Measurements from ENCODE around the gene ZBTB24. TPM values are rescaled to one million over a fixed set of nuclear protein-coding genes. Genes with fewer than 3 reads are reported as not detected.

The ZBTB24 gene
- total RNA-seq, 2 experiments from 2014 or later = 15.3 to 17.0 TPM

- Histone ChIP-seq H3K4me3 (ENCODE audit: low read depth, low read length, poor library complexity, severe bottlenecking) (no peak overlapping the region), H3K27ac (ENCODE audit: low read depth, low read length, poor library complexity, severe bottlenecking) (no peak overlapping the region), H2AFZ (ENCODE audit: low read length) (no peak overlapping the region), H3K79me2 (ENCODE audit: insufficient read depth, low read depth, low read length) (peaks cover 68% of the 10 kb centered on the region), H3K9me2 (ENCODE audit: insufficient read depth, low read length) (no peaks in the 10 kb centered on the region), H4K20me1 (ENCODE audit: insufficient read depth, low read length) (peaks cover 45% of the 10 kb centered on the region), H3K4me1 (ENCODE audit: insufficient read depth, low read length, poor library complexity, severe bottlenecking) (peaks cover 60% of the 10 kb centered on the region), H3K4me2 (ENCODE audit: low read length) (no peak overlapping the region), H3K36me3 (ENCODE audit: insufficient read depth, low read length) (peaks cover 98% of the 10 kb centered on the region), H3K9me3 (ENCODE audit: low read length) (no peaks in the 10 kb centered on the region)
- CTCF ChIA-PET (ENCODE audit: unreplicated experiment) = no interaction called here
- no TSS peak for BruUV-seq (replicated peaks)
- intact Hi-C loops (cut with micrococcal nuclease; ENCODE audit: unreplicated experiment) = no loop called here
- POLR2A ChIA-PET = interaction anchor here (0.7 to 1.5 kb wide), 3 partner anchors 11 to 1528 kb away, joined by 3 to 8 read pairs (median 3); no protein-coding TSS in a partner anchor
- TF ChIP-seq CTCF (conservative IDR thresholded peaks at IDR 0.05; ENCODE audit: low read length) (no peak), EZH2phosphoT487 (IDR thresholded peaks at IDR 0.05; ENCODE audit: borderline replicate concordance, low read depth, low read length) (no peak)
- no peak for DNase-seq (ENCODE audit: low spot score)
Measured at GRCh38 chr6:109474995-109475394, 8.0 kb downstream of the ZBTB24 start.

GRCh38 chr6:109473120-109473519, 9.9 kb downstream of the ZBTB24 start:
- Histone ChIP-seq H2AFZ (ENCODE audit: low read length) (no peak overlapping the region), H3K9me2 (ENCODE audit: insufficient read depth, low read length) (no peaks in the 10 kb centered on the region), H3K4me1 (ENCODE audit: insufficient read depth, low read length, poor library complexity, severe bottlenecking) (peaks cover 44% of the 10 kb centered on the region), H4K20me1 (ENCODE audit: insufficient read depth, low read length) (peaks cover 33% of the 10 kb centered on the region), H3K36me3 (ENCODE audit: insufficient read depth, low read length) (peaks cover 100% of the 10 kb centered on the region), H3K4me3 (ENCODE audit: low read depth, low read length, poor library complexity, severe bottlenecking) (no peak overlapping the region), H3K9me3 (ENCODE audit: low read length) (no peaks in the 10 kb centered on the region), H3K79me2 (ENCODE audit: insufficient read depth, low read depth, low read length) (peaks cover 49% of the 10 kb centered on the region), H3K27ac (ENCODE audit: low read depth, low read length, poor library complexity, severe bottlenecking) (no peak overlapping the region), H3K4me2 (ENCODE audit: low read length) (peak overlapping the region; percentile 12; the same call in 1 of the 2 replicates)
- POLR2A ChIA-PET = interaction anchor here (0.9 to 1.7 kb wide), 2 partner anchors 9 to 13 kb away, joined by 3 to 5 read pairs; partner anchors contain the start of gene ZBTB24
- no peak for DNase-seq (ENCODE audit: low spot score)
- BruUV-seq (replicated peaks) = no TSS peak
- TF ChIP-seq CTCF (conservative IDR thresholded peaks at IDR 0.05; ENCODE audit: low read length) (no peak), EZH2phosphoT487 (IDR thresholded peaks at IDR 0.05; ENCODE audit: borderline replicate concordance, low read depth, low read length) (no peak)
- CTCF ChIA-PET (ENCODE audit: unreplicated experiment) = no interaction called here
- intact Hi-C loops (cut with micrococcal nuclease; ENCODE audit: unreplicated experiment) = no loop called here

- no peak for DNase-seq (ENCODE audit: low spot score)
- Histone ChIP-seq H3K9me3 (ENCODE audit: low read length) (no peaks in the 10 kb centered on the region), H3K27ac (ENCODE audit: low read depth, low read length, poor library complexity, severe bottlenecking) (no peak overlapping the region), H3K4me1 (ENCODE audit: insufficient read depth, low read length, poor library complexity, severe bottlenecking) (peaks cover 37% of the 10 kb centered on the region), H2AFZ (ENCODE audit: low read length) (no peak overlapping the region), H3K4me2 (ENCODE audit: low read length) (peak overlapping the region; percentile 12; the same call in 1 of the 2 replicates), H3K4me3 (ENCODE audit: low read depth, low read length, poor library complexity, severe bottlenecking) (no peak overlapping the region), H4K20me1 (ENCODE audit: insufficient read depth, low read length) (peaks cover 25% of the 10 kb centered on the region), H3K9me2 (ENCODE audit: insufficient read depth, low read length) (no peaks in the 10 kb centered on the region), H3K36me3 (ENCODE audit: insufficient read depth, low read length) (peaks cover 100% of the 10 kb centered on the region), H3K79me2 (ENCODE audit: insufficient read depth, low read depth, low read length) (peaks cover 42% of the 10 kb centered on the region)
- ChIA-PET POLR2A (interaction anchor here (0.9 to 1.7 kb wide), 2 partner anchors 10 to 13 kb away, joined by 3 to 5 read pairs; partner anchors contain the start of gene ZBTB24), CTCF (ENCODE audit: unreplicated experiment) (no interaction called here)
- peak; percentile 35; the same call in 1 of the 2 replicates for TF ChIP-seq CTCF (conservative IDR thresholded peaks at IDR 0.05; ENCODE audit: low read length)
- no peak for TF ChIP-seq EZH2phosphoT487 (IDR thresholded peaks at IDR 0.05; ENCODE audit: borderline replicate concordance, low read depth, low read length)
- BruUV-seq (replicated peaks) = no TSS peak
- intact Hi-C loops (cut with micrococcal nuclease; ENCODE audit: unreplicated experiment) = no loop called here
Measured at GRCh38 chr6:109472132-109472995, 10.7 kb downstream of the ZBTB24 start.
